ENCODE data around the gene SETD5. TPM values are rescaled to one million over a fixed set of nuclear protein-coding genes. Genes with fewer than 3 reads are reported as not detected.

Gene SETD5
- total and polyA plus RNA-seq, 2 donors (not counting 1 experiment from before 2014, with no cell fraction given), result 53.7 to 62.5 TPM

- H2AFZ ChIP-seq (ENCODE audit: low read length), result no peak overlapping the region
- no peak overlapping the region for H3K27ac ChIP-seq (ENCODE audit: insufficient read depth, low read length)
- H3K79me2 ChIP-seq (ENCODE audit: control insufficient read depth, insufficient read depth, low read length), result no peaks in the 10 kb centered on the region
- H3K36me3 ChIP-seq (ENCODE audit: control insufficient read depth, insufficient read depth, low read length), result no peaks in the 10 kb centered on the region
- H3K27me3 ChIP-seq (ENCODE audit: control insufficient read depth, insufficient read depth, low read length), result no peaks in the 10 kb centered on the region
- H3K9me3 ChIP-seq (ENCODE audit: control insufficient read depth, insufficient read depth, low read depth, low read length), result no peaks in the 10 kb centered on the region
- H3K4me3 ChIP-seq (replicated peaks in 1 of 4; ENCODE audit: control extremely low read depth in 1 of 4, insufficient read depth in 1 of 4, low read depth in 3 of 4, low read length in 4 of 4), result peak overlapping the region in 1 of 4 experiments; percentile 39
- H3K9ac ChIP-seq (ENCODE audit: insufficient read depth, low read length), result no peak overlapping the region
- H3K4me1 ChIP-seq (ENCODE audit: control insufficient read depth, extremely low read depth, insufficient read depth, low read length), result peaks cover 3% of the 10 kb centered on the region
- H4K20me1 ChIP-seq (ENCODE audit: control insufficient read depth, extremely low read depth, insufficient read depth, low read length), result no peaks in the 10 kb centered on the region
- peak overlapping the region; percentile 5 for H3K4me2 ChIP-seq (ENCODE audit: extremely low read depth, insufficient read depth, low read length)
- TF ChIP-seq EZH2 (IDR thresholded peaks at IDR 0.05; ENCODE audit: low read length, missing control alignments) (no peak), CTCF (conservative IDR thresholded peaks at IDR 0.05 in 1 of 2, IDR thresholded peaks at IDR 0.05 in 1 of 2; ENCODE audit: low read depth in 1 of 2, low read length in 2 of 2) (no peak)
- DNase-seq (ENCODE audit: low read depth in 2 of 2), result no peak
Measured at GRCh38 chr3:9499455-9500107, 102.2 kb downstream of the SETD5 start.

- H2AFZ ChIP-seq (ENCODE audit: low read length), result no peak overlapping the region
- peak; percentile 73 for TF ChIP-seq EZH2 (IDR thresholded peaks at IDR 0.05; ENCODE audit: low read length, missing control alignments)
- TF ChIP-seq CTCF (conservative IDR thresholded peaks at IDR 0.05 in 1 of 2, IDR thresholded peaks at IDR 0.05 in 1 of 2; ENCODE audit: low read depth in 1 of 2, low read length in 2 of 2), result peak; percentile 58 to 77
- no peak overlapping the region for H3K9ac ChIP-seq (ENCODE audit: insufficient read depth, low read length)
- H3K27me3 ChIP-seq (ENCODE audit: control insufficient read depth, insufficient read depth, low read length), result no peaks in the 10 kb centered on the region
- H3K4me2 ChIP-seq (ENCODE audit: extremely low read depth, insufficient read depth, low read length), result peak overlapping the region; percentile 44
- peak overlapping the region in 2 of 4 experiments; percentile 27 to 39 for H3K4me3 ChIP-seq (replicated peaks in 1 of 4; ENCODE audit: control extremely low read depth in 1 of 4, insufficient read depth in 1 of 4, low read depth in 3 of 4, low read length in 4 of 4)
- peaks cover 3% of the 10 kb centered on the region for H3K4me1 ChIP-seq (ENCODE audit: control insufficient read depth, extremely low read depth, insufficient read depth, low read length)
- no peak overlapping the region for H3K27ac ChIP-seq (ENCODE audit: insufficient read depth, low read length)
- H3K36me3 ChIP-seq (ENCODE audit: control insufficient read depth, insufficient read depth, low read length), result no peaks in the 10 kb centered on the region
- no peaks in the 10 kb centered on the region for H3K79me2 ChIP-seq (ENCODE audit: control insufficient read depth, insufficient read depth, low read length)
- H4K20me1 ChIP-seq (ENCODE audit: control insufficient read depth, extremely low read depth, insufficient read depth, low read length), result no peaks in the 10 kb centered on the region
- DNase-seq (ENCODE audit: low read depth in 2 of 2), result peak; percentile 57 to 66
- H3K9me3 ChIP-seq (ENCODE audit: control insufficient read depth, insufficient read depth, low read depth, low read length), result no peaks in the 10 kb centered on the region
Measured at GRCh38 chr3:9500108-9501050, 103.0 kb downstream of the SETD5 start.

GRCh38 chr3:9501226-9501625, 103.8 kb downstream of the SETD5 start:
- H3K9me3 ChIP-seq (ENCODE audit: control insufficient read depth, insufficient read depth, low read depth, low read length), result no peaks in the 10 kb centered on the region
- H3K27ac ChIP-seq (ENCODE audit: insufficient read depth, low read length), result no peak overlapping the region
- DNase-seq (ENCODE audit: low read depth in 2 of 2), result peak in 1 of 2 donors; percentile 39
- no peaks in the 10 kb centered on the region for H3K79me2 ChIP-seq (ENCODE audit: control insufficient read depth, insufficient read depth, low read length)
- H3K4me2 ChIP-seq (ENCODE audit: extremely low read depth, insufficient read depth, low read length), result no peak overlapping the region
- H3K36me3 ChIP-seq (ENCODE audit: control insufficient read depth, insufficient read depth, low read length), result no peaks in the 10 kb centered on the region
- H3K9ac ChIP-seq (ENCODE audit: insufficient read depth, low read length), result no peak overlapping the region
- H3K4me3 ChIP-seq (replicated peaks in 1 of 4; ENCODE audit: control extremely low read depth in 1 of 4, insufficient read depth in 1 of 4, low read depth in 3 of 4, low read length in 4 of 4), result no peak overlapping the region
- no peaks in the 10 kb centered on the region for H4K20me1 ChIP-seq (ENCODE audit: control insufficient read depth, extremely low read depth, insufficient read depth, low read length)
- TF ChIP-seq EZH2 (IDR thresholded peaks at IDR 0.05; ENCODE audit: low read length, missing control alignments) (no peak), CTCF (conservative IDR thresholded peaks at IDR 0.05 in 1 of 2, IDR thresholded peaks at IDR 0.05 in 1 of 2; ENCODE audit: low read depth in 1 of 2, low read length in 2 of 2) (no peak)
- H3K27me3 ChIP-seq (ENCODE audit: control insufficient read depth, insufficient read depth, low read length), result no peaks in the 10 kb centered on the region
- H3K4me1 ChIP-seq (ENCODE audit: control insufficient read depth, extremely low read depth, insufficient read depth, low read length), result peaks cover 3% of the 10 kb centered on the region
- H2AFZ ChIP-seq (ENCODE audit: low read length), result no peak overlapping the region

Data from fibroblast of lung (primary cell).